GM19328 (cell line): ENCODE measurements around the gene ANKRD16.
"Not testable (repeated sequence)": the region's sequence is repeated elsewhere in the genome, so short reads cannot be mapped to it uniquely, and the experiment has no call there.

Source experiments
- ATAC-seq: cut with Tn5 transposase; IDR thresholded peaks from one replicate; pipeline ENCODE4 v1.9.1; 2021; ENCODE audit warnings: mild to moderate bottlenecking, moderate library complexity; ENCODE audit not compliant: unreplicated experiment

Gene ANKRD16

DNA sequence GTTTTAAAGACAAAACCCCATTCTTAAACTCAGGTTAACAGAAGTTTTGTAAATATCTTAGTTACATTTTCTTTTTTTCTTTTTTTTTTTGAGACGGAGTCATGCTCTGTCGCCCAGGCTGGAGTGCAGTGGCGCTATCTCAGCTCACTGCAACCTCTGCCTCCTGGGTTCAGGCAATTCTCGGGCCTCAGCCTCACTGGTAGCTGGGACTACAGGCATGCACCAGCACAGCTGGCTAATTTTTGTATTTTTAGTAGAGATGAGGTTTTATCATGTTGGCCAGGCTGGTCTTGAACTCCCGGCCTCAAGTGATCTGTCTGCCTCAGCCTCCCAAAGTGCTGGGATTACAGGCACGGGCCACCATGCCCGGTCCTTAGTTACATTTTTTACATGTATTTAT lies 12.7 kb downstream of the ANKRD16 start:
- not testable (repeated sequence) for ATAC-seq

DNA sequence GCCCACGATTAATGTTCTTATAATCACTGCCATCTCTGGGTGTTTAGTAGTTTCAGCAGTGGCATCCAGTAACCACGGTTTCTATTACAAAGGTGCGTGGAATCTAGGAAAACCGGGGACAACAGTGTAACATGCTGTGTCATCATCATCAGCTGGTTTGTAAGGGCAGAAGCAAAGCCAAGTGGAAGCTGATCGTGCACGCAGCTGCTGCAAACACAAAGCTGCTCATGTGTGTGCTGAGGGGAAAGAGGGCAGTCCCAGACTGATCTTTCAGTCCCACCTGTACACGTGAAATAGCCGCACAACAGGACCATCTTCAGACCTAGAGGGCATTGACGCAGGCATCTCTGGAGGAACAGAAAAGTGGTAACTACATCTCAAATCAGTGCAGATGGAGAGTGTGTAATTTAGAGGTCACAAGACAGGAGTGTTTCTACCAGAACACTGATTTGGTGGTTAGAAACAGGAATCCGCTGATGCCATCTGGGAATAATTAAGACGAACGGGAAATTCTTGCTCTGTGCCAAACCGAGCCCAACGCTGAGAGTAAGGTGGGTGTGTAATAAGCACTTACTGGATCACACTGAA lies 13.4 kb downstream of the ANKRD16 start:
- no peak for ATAC-seq

DNA sequence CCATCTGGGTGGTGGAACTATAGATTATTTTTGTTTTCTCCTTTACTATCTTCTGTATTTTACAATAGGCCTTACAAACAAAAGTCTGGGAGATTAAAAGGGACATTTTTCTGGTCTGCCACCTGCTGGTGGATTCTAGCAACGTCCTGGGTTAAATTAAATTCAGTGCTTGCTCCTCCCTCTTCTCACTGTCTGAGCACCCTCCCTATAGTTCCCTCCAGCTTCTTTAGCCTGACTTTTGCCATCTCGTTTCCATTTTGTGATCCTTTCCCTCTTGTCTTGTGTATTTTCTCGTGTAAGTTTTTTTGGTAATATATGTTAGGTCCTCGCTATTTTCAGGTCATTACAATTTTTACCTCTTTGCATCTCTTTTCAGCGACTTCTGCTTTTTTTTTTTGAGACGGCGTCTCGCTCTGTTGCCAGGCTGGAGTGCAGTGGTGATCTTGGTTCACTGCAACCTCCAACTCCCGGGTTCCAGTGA lies 16.1 kb downstream of the ANKRD16 start:
- ATAC-seq: peak; percentile 72

DNA sequence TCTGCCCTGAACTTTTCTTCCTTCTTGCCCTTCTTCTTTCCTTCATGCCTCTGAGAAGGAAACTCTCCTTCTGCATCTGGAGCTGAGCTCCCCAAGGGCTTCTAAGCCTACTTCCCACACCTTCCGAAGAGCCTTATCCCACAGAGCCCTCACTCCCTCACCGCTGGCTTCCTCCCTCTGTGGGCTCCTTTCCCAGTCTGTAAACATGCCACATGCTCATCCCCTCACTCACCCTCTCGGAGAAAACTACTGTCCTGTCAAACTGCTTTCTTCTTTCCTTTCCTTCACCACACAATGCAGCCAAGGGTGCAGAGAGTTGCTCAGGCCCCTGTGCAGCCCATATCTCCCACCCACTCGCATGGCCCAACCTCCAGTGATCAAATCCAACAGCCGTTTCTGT lies 18.1 kb downstream of the ANKRD16 start:
- ATAC-seq: no peak

DNA sequence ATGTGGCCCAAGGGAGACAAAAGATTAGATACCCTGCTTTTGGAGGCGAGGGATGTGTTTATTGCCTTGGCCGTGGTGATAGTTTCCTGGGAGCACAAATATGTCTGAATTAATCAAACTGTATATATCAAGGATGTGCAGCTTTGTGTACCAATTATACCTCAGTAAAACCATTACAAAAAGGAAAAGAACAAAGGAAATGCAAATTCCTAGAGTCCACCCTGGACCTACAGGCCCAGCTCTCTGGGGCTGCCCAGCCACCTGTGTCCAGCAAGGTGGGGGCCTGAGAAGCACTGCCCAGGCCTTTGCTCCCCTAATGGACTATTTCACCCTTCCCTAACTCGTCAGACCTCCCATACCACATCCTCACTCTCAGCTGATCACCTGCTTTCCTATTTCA lies 20.5 kb downstream of the ANKRD16 start:
- no peak for ATAC-seq

DNA sequence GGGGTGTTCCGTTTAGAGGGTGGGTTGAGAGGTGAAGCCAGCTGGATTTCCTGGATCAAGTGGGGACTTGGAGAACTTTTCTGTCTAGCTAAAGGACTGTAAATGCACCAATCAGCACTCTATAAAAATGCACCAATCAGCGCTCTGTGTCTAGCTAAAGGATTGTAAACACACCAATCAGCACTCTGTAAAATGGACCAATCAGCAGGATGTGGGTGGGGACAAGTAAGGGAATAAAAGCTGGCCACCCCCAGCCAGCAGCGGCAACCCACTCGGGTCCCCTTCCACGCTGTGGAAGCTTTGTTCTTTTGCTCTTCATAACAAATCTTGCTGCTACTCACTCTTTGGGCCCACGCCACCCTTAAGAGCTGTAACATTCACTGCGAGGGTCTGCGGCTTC lies 21.3 kb downstream of the ANKRD16 start:
- ATAC-seq: not testable (repeated sequence)

DNA sequence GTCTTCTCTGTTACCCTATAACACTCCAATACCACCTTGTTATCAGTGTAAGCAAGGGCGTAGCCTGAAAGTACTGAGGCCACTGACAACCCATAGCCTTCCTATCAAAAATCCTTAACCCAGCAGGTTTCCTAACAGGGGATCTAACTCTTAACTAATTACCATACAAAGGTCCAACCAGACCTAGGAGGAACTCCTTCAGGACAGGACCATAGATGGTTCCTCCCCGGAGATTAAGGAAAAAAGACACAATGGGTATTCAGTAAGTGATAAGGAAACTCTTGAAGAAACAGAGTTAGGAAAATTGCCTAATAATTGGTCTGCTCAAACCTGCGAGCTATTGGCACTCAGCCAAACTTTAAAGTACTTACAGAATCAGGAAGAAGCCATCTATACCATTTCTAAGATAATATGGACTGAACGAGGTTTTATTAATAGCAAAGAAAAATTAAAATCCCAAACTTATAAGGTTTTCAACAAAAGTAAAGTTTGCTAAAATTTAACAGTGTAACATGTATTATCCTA lies 22.5 kb downstream of the ANKRD16 start:
- not testable (repeated sequence) for ATAC-seq

DNA sequence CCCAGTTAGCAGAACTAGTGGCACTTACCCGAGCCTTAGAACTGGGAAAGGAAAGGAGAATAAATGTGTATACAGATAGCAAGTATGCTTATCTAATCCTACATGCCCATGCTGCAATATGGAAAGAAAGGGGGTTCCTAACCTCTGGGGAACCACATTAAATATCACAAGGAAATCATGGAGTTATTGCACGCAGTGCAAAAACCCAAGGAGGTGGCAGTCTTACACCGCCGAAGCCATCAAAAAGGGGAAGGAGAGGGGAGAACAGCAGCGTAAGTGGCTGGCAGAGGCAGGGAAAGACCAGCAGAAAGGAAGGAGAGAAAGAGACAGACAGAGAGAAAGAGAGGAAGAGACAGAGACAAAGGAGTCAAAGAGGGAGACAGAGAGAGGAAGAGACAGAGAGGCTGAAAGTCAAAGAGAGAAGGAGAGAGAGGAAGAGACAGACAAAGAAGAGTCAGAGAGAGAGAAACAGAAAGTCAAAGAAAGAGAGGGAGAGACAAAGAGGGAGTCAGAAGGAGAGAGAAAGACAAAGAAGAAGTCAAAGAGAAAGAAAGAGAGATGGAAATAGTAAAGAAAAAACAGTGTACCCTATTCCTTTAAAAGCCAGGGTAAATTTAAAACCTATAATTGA lies 23.1 kb downstream of the ANKRD16 start:
- ATAC-seq: not testable (repeated sequence)

DNA sequence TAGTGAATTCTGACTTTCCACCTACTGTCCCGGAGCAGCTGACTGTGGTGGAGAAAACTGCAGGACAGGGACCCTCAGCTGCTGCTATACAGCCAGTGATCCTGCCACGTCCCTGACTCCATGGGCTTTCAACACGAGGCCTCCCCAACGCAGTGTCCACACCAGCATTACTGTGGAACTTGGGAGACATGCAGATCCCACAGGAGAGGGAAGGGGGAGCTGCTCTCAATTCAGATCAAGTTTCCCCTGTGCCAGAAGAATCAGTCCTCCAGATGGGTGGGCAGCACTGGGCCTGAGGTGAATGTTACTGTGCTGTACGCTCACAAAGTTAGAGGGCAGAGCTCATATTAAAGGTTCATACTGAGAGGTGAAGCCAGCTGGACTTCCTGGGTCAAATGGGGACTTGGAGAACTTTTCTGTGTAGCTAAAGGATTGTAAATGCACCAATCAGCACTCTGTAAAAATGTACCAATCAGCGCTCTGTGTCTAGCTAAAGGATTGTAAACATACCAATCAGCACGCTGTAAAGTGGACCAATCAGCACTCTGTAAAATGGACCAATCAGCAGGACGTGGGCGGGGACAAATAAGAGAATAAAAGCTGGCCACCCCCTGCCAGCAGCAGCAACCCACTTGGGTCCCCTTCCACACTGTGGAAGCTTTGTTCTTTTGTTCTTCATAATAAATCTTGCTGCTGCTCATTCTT lies 26.6 kb downstream of the ANKRD16 start:
- not testable (repeated sequence) for ATAC-seq

DNA sequence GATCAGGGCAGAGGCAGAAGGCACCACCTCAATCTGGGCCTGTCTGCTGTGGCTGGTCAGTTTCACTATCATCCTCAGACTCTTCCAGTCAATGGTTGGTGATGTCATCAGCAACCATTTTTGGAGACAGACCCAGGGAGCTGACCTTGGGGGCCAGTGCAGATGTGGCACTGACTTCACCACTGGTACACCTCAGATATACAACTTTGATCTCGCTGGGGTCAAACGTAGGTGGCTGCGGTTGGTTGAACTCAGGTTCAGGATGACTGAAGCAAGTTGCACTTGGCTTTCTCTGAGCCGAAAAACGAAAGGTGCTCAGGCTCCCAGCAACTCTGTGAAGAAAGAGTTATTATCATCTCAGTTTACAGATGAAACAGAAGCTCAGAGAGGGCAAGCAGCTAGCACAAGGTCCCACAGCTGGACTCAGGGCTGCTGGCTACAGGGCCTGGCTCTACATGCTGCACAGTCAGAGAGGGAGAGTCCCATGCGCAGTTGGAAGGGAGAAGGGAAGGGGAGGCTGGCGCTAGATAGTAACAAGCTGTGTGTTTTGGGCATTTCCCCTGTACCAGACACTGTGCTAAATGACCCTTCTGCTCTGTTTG lies 27.2 kb downstream of the ANKRD16 start:
- peak; percentile 92 for ATAC-seq

DNA sequence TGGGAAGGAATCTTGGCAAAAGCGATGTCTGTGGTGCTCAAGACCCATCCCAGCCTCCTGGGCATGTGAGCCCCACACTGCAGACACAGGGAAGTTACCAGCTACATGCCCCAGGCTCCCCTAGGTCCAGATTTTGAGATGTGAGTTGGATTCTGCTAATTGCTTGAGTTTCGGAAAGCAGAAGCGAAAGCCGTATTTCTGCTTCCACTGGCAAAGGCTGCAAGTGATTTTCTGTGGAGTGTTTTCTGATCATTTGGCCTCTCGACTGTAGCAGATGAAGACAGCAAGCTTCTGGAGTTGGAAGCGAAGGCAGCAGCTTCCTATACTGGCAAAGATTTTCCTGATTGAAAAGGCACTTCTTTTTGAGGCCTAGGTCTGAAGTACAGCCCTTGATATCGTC lies 29.6 kb downstream of the ANKRD16 start:
- no peak for ATAC-seq

DNA sequence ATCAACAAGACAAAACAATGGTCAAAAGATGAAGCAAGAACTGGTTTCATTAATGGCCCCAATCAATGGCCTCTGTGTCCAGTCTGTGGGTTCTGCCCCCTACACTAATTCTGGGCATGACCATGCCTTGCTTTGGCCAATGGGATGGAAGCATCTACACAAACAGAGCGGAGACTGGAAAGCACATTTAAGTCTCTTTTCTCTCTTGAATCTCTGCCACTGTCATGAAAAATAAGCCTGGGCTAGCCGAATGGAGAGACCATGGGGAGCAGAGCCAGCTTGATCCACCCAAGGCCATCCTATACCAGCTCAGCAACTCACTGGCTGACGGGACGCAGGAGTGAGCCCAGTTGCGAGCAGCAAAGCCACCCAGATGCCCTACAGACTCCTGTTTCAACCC lies 30.9 kb downstream of the ANKRD16 start:
- no peak for ATAC-seq

DNA sequence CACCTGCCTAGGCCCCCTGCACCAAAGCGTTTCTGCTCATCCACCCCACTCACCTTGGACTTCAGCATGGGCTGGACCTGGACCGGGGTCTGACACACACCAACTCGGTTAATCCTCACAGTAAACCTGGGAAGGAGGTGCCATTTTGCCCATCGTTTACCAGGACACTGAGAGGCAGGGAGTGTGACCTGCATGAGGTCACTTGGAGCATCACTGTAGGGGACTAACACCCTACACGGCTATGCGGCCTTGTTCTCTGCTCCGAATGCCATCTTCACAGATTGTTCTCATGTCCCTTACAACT lies 33.0 kb downstream of the ANKRD16 start:
- no peak for ATAC-seq

DNA sequence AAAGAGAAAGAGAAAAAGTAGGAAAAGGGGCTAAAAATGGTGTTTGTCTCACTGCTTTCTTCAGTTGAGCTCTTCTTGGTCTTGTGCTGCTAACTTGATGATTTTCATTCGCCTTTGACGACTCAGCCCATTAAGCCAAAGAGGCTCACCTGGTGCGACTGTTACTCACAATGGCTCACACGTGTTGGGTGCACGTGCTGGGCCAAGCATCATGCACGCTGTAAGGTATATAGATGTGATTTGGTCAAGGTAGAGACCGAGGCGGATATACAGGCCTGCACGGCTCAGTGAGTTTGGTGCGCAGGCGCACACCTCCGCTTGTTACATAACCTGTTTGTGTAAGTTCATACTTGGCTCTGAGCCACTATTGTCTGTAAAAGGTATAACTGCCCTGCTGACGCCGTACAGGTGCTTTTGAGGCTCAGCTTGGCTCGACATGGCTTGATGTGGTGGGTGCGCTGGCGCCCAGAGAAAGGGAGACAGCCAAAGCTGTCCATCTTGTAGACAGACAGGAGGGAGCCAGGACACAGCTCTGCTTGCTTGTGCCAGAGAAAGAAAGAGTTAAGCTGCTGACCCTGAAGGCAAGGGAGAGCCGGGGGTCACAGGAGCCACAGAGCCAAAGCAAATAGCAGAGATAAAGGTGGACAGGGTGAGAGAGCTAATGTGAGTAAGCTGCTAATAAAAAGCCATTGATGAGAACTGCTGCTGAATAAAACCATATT lies 33.6 kb downstream of the ANKRD16 start:
- ATAC-seq: no peak

DNA sequence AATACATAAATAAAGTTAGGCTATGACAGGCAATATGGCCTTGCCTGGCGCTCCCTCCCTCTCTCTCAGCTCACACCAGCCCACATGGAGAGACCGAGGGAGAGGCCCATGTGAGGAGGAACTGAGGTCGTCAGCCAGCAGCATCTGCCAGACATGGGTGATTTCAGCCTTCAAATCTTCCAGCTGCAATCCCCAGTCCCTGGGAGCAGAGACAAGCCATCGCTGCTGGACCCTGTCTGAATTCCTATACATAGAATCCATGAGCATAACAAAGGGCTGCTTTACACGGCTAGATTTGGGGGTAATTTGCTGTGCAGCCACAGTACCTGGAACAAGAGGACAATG lies 35.6 kb downstream of the ANKRD16 start:
- no peak for ATAC-seq

DNA sequence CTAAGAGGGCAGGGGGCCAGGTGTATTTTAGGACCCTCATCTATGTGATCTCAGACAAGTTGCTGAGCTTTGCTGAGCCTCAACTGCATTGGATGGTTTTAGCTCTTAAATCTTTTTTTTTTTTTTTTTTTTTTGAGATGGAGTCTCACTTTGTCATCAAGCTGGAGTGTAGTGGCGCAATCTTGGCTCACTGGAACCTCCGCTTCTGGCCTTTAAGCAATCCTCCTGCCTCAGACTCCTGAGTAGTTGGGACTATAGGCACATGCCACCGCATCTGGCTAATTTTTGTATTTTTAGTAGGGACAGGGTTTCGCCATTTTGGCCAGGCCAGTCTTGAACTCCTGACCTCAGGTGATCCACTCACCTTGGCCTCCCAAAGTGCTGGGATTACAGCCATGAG lies 43.0 kb downstream of the ANKRD16 start:
- ATAC-seq: not testable (repeated sequence)

DNA sequence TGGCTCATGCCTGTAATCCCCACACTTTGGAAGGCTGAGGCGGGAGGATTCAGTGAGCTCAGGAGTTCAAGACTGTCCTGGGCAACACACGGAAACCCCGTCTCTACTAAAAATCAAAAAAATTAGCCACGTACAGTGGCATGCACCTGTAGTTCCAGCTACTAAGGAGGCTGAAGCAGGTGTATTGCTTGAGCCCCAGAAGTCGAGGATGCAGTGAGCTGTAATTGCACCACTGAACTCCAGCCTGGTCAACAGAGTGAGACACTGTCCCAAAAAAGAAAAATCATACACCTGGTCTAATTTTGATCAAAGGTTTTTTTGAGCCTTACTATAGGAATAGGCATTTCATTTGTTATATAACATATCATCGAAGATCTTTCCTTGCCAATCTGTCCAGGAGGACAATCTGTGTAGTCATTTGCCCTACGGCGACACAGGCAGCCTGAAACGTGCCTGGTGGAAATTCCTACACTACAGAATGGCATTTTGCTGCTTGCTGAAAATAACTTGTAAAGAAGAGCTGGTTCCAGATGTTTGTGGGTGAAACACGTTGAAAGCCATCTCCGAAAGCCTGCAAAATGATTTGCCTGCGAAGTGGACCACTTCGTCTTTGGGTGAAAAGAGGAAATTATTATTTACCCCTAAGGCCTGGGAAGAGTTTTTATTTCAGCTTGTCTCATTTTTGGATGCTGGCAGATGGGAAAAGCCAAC lies 45.2 kb downstream of the ANKRD16 start:
- ATAC-seq: no peak

DNA sequence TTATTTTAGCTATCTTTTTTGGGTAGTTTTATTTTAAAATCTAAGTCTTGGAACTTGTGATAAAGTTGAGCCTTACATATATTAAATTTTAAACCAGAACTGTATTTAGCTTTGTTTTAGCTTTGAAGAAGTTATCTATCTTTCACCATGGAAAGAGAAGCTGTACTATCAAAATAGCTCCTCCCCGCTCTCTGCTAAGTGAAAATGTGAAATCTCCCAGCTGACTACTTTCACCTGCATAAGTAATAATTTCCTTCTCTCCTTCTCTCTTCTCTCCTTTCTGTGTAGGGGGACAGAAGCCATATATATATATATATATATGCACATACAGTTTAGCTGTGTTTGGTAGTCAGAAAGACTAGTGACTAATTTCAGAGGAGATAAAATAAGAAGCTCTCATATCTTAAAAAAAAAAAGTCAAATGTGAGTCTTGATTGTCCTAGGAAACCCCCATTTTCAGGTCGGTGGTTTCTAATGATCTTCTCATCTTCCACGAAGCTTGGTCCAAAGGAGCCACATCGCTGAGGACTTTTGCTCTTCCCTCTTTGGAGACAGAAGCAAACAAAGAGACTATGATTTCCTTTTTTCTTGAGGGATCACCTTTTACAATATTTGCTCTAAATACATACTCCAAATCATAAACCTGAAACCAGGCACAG lies 45.9 kb downstream of the ANKRD16 start:
- no peak for ATAC-seq

DNA sequence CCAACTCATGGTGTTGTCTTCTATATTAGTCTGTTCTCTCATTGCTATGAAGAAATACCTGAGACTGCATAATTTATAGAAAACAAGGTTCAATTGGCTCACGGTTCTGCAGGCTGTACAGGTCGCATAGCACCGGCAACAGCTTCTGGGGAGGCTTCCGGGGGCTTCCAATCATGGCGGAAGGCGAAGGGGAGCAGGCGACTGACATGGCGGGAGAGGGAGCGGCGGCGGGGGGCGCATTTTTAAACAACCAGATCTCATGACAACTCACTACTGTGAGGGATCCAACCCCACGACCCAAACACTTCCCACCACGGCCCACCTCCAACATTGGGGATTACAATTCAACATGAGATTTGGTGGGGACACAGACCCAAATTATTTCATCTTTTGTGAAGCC lies 47.7 kb downstream of the ANKRD16 start:
- ATAC-seq: no peak
